Breast epithelium (tissue), 3 donors: ENCODE measurements around the gene AFF3.

ENCODE experiments used
- POLR2A ChIP-seq: fragments of 450-650 bp; IDR thresholded peaks from one replicate; pipeline ENCODE4 v1.6.1; 2016; ENCODE audit warnings: antibody characterized with exemption, mild to moderate bottlenecking, moderate library complexity
- POLR2AphosphoS5 ChIP-seq, 3 donors: sonication (generic); formaldehyde crosslinking; IDR thresholded peaks; one replicate each; pipeline ENCODE4 v1.6.1; 2017; ENCODE audit warnings: antibody characterized with exemption in 3 of 3
- TF ChIP-seq, protein P1 (sequence below), 3 donors: fragments of 450-650 bp; IDR thresholded peaks; one replicate each; pipeline ENCODE4 v1.5.1; 2016 to 2017; ENCODE audit warnings: antibody characterized with exemption in 3 of 3, mild to moderate bottlenecking in 3 of 3, moderate library complexity in 3 of 3

DNA sequence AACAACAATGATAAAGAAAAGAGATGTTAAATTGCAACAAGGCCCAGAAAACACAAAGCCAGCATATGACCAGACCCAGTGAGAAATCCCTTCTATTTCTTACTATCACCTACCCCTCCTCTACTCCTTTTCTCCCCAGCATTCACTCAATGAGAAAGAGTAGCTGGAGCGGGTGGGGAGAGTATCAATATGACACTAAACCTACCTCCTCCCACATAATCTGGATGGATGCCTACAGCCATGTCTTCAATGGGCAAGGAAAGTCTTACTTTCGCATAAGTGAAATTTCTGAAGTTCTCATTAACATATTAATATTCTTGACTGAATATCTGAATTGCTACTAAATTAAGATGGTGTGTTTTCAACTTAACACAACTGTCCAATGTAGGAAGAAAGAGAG is 78.2 kb downstream of the AFF3 start:
- TF ChIP-seq POLR2A (no peak), POLR2AphosphoS5 (IDR thresholded peaks at IDR 0.05) (no peak)
- TF ChIP-seq, protein P1, sequence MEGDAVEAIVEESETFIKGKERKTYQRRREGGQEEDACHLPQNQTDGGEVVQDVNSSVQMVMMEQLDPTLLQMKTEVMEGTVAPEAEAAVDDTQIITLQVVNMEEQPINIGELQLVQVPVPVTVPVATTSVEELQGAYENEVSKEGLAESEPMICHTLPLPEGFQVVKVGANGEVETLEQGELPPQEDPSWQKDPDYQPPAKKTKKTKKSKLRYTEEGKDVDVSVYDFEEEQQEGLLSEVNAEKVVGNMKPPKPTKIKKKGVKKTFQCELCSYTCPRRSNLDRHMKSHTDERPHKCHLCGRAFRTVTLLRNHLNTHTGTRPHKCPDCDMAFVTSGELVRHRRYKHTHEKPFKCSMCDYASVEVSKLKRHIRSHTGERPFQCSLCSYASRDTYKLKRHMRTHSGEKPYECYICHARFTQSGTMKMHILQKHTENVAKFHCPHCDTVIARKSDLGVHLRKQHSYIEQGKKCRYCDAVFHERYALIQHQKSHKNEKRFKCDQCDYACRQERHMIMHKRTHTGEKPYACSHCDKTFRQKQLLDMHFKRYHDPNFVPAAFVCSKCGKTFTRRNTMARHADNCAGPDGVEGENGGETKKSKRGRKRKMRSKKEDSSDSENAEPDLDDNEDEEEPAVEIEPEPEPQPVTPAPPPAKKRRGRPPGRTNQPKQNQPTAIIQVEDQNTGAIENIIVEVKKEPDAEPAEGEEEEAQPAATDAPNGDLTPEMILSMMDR (IDR thresholded peaks at IDR 0.05), result no peak
